Astrocyte (in vitro differentiated cells and primary cell): Measurements from ENCODE around the gene TNFAIP8L2.

Experiments
- EZH2 ChIP-seq: IDR thresholded peaks from 2 replicates; pipeline ENCODE4 v1.6.1; 2012; ENCODE audit warnings: mild to moderate bottlenecking, low read length, inconsistent platforms; ENCODE audit not compliant: insufficient read depth
- TF ChIP-seq, protein P1 (sequence below): IDR thresholded peaks from 2 replicates; pipeline ENCODE4 v1.5.1; 2011; ENCODE audit warnings: low read depth, mild to moderate bottlenecking, inconsistent platforms, low read length, moderate library complexity; ENCODE audit not compliant: insufficient read depth

- TF ChIP-seq, protein P1, sequence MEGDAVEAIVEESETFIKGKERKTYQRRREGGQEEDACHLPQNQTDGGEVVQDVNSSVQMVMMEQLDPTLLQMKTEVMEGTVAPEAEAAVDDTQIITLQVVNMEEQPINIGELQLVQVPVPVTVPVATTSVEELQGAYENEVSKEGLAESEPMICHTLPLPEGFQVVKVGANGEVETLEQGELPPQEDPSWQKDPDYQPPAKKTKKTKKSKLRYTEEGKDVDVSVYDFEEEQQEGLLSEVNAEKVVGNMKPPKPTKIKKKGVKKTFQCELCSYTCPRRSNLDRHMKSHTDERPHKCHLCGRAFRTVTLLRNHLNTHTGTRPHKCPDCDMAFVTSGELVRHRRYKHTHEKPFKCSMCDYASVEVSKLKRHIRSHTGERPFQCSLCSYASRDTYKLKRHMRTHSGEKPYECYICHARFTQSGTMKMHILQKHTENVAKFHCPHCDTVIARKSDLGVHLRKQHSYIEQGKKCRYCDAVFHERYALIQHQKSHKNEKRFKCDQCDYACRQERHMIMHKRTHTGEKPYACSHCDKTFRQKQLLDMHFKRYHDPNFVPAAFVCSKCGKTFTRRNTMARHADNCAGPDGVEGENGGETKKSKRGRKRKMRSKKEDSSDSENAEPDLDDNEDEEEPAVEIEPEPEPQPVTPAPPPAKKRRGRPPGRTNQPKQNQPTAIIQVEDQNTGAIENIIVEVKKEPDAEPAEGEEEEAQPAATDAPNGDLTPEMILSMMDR = no peak
- TF ChIP-seq EZH2 = no peak
These were observed 20.1 kb downstream of the TNFAIP8L2 start for GRCh38 chr1:151176514-151177045.
